KMS-11 (cell line): ENCODE results near the gene ZNF554.

Experiments
- H2AFZ ChIP-seq: fragments of 200-600 bp; sonication (generic); 2 replicates; pipeline ENCODE4 v1.6.1; 2016; ENCODE audit warnings: antibody characterized with exemption, mixed run types, low read depth
- H3K27ac ChIP-seq: fragments of 200-600 bp; sonication (generic); 2 replicates; pipeline ENCODE4 v1.6.1; 2016; ENCODE audit warnings: mild to moderate bottlenecking, mixed run types
- H3K27me3 ChIP-seq: fragments of 200-600 bp; sonication (generic); 2 replicates; pipeline ENCODE4 v1.6.1; 2017; ENCODE audit warnings: mild to moderate bottlenecking, low read depth, mixed run types, moderate library complexity; ENCODE audit not compliant: insufficient read depth
- H3K36me3 ChIP-seq: fragments of 200-600 bp; sonication (generic); 2 replicates; pipeline ENCODE4 v1.6.1; 2017; ENCODE audit warnings: mild to moderate bottlenecking, mixed run types; ENCODE audit not compliant: insufficient read depth
- H3K4me1 ChIP-seq: fragments of 200-600 bp; sonication (generic); 2 replicates; pipeline ENCODE4 v1.6.1; 2016; ENCODE audit warnings: mild to moderate bottlenecking, low read depth, mixed run types; ENCODE audit not compliant: poor library complexity, severe bottlenecking
- H3K4me2 ChIP-seq: fragments of 200-600 bp; sonication (generic); 2 replicates; pipeline ENCODE4 v1.7.0; 2016; ENCODE audit warnings: mild to moderate bottlenecking, mixed run types
- H3K4me3 ChIP-seq: fragments of 200-600 bp; sonication (generic); IDR thresholded peaks from 2 replicates; pipeline ENCODE4 v1.6.1; 2017; ENCODE audit warnings: low read depth, low read length, mixed read lengths; ENCODE audit not compliant: insufficient read depth
- H3K79me2 ChIP-seq: fragments of 200-600 bp; sonication (generic); 2 replicates; pipeline ENCODE4 v1.6.1; 2016; ENCODE audit warnings: low read depth, mixed run types; ENCODE audit not compliant: insufficient read depth
- H3K9ac ChIP-seq: fragments of 200-600 bp; sonication (generic); 2 replicates; pipeline ENCODE4 v1.6.1; 2016; ENCODE audit warnings: mild to moderate bottlenecking, mixed run types
- H4K20me1 ChIP-seq: fragments of 200-600 bp; sonication (generic); 2 replicates; pipeline ENCODE4 v1.6.1; 2016; ENCODE audit warnings: mild to moderate bottlenecking, mixed run types; ENCODE audit not compliant: insufficient read depth
- CTCF ChIP-seq: fragments of 200-600 bp; sonication (generic); conservative IDR thresholded peaks from 2 replicates; pipeline ENCODE4 v1.6.1; 2017; ENCODE audit warnings: low read depth, mild to moderate bottlenecking, antibody characterized with exemption, low read length, moderate library complexity, mixed read lengths

ZNF554 gene

DNA sequence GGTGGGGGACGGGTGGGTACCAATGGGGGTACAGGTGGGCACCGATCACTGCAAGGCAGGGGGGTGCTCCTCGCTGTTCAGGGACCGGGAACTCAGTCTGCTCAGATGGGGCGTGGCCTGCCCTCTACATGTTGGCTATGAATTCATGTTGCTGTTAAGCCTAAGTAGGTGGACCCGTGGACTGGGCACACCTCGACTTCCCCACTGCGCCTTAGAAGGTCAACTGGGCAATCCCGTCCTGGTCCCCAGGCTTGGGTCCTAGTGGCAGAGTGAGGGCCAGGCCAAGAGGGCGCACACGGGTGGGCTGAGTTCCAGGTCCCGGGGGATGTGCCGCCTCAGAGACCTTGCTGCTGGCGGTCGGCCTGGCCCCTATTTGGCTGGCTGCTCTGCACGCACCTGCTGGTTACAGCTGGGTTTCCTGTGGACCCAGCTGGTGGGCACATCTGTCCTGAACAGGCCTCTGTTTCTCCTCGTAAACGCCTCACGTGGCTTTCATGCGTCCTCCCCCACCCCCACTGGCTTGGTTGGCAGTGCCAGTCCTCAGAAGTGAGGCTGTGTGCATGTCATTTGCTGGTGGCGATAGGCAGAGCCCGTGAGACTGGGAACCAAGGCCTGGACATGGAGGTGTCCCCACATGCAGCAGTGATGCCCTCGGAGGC is 13.5 kb upstream of the ZNF554 start:
- Histone ChIP-seq H3K27me3 (no peaks in the 10 kb centered on the region), H4K20me1 (no peaks in the 10 kb centered on the region), H3K79me2 (no peaks in the 10 kb centered on the region), H3K36me3 (no peaks in the 10 kb centered on the region; the same call in 1 of the 2 replicates), H3K4me2 (no peak overlapping the region), H3K9ac (no peak overlapping the region), H3K4me1 (no peaks in the 10 kb centered on the region), H3K27ac (no peak overlapping the region), H2AFZ (no peak overlapping the region), H3K4me3 (no peak overlapping the region)
- no peak for TF ChIP-seq CTCF

- Histone ChIP-seq H3K79me2 (no peaks in the 10 kb centered on the region), H3K4me3 (no peak overlapping the region), H3K9ac (no peak overlapping the region), H4K20me1 (no peaks in the 10 kb centered on the region), H3K4me2 (no peak overlapping the region), H3K27ac (no peak overlapping the region), H3K36me3 (no peaks in the 10 kb centered on the region; the same call in 1 of the 2 replicates), H3K27me3 (no peaks in the 10 kb centered on the region), H2AFZ (no peak overlapping the region), H3K4me1 (no peaks in the 10 kb centered on the region)
- TF ChIP-seq CTCF: no peak
These were observed 12.8 kb upstream of the ZNF554 start for GRCh38 chr19:2806736-2807378.

DNA sequence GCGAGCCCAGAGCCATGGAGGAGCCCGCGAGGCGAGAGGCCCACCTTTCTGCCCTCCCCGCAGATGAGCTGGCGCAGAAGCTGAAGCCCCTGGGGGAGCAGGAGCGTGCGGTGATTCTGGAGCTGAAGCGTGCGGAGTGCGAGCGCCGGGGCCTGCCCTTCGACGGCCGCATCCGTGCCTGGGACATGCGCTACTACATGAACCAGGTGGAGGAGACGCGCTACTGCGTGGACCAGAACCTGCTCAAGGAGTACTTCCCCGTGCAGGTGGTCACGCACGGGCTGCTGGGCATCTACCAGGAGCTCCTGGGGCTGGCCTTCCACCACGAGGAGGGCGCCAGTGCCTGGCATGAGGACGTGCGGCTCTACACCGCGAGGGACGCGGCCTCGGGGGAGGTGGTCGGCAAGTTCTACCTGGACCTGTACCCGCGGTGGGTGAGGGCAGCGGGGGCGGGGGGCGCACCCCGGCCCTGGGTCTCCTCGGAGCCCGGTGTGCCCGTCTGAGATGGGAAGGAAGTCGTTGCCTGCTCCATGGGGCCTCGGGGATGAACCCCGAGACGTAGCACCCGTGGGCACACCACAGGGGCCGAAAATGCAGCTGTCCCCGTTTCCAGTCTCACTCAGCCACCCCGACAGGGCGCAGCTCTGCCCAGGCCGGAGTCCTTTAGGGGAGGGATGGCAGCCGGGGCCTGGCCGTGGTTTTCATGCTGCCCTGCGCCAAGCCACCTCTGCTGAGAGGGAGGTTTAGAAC is 12.1 kb upstream of the ZNF554 start:
- Histone ChIP-seq H3K27ac (no peak overlapping the region), H3K4me2 (no peak overlapping the region), H3K4me3 (no peak overlapping the region), H2AFZ (no peak overlapping the region), H3K9ac (no peak overlapping the region), H3K79me2 (no peaks in the 10 kb centered on the region), H4K20me1 (no peaks in the 10 kb centered on the region), H3K36me3 (no peaks in the 10 kb centered on the region; the same call in 1 of the 2 replicates), H3K4me1 (no peaks in the 10 kb centered on the region), H3K27me3 (no peaks in the 10 kb centered on the region)
- TF ChIP-seq CTCF: no peak

GRCh38 chr19:2808129-2808941 is 11.3 kb upstream of the ZNF554 start:
- Histone ChIP-seq H3K79me2 (no peaks in the 10 kb centered on the region), H2AFZ (no peak overlapping the region), H3K36me3 (no peaks in the 10 kb centered on the region; the same call in 1 of the 2 replicates), H3K9ac (no peak overlapping the region), H3K4me1 (no peaks in the 10 kb centered on the region), H3K27ac (no peak overlapping the region), H3K27me3 (no peaks in the 10 kb centered on the region), H3K4me2 (no peak overlapping the region), H3K4me3 (no peak overlapping the region), H4K20me1 (no peaks in the 10 kb centered on the region)
- no peak for TF ChIP-seq CTCF
